Measurements from ENCODE around the gene RPS21.

GRCh38 chr20:62377615-62378178 lies 9.2 kb upstream of the RPS21 start:
- TF ChIP-seq POLR2AphosphoS5 (IDR thresholded peaks at IDR 0.05) (no peak), CTCF (IDR thresholded peaks at IDR 0.05) (no peak)

All from transverse colon (tissue), 4 donors.